Measurements from ENCODE around the gene ULBP3.
"Not testable (repeated sequence)": the region's sequence is repeated elsewhere in the genome, so short reads cannot be mapped to it uniquely, and the experiment has no call there.

Gene ULBP3

DNA sequence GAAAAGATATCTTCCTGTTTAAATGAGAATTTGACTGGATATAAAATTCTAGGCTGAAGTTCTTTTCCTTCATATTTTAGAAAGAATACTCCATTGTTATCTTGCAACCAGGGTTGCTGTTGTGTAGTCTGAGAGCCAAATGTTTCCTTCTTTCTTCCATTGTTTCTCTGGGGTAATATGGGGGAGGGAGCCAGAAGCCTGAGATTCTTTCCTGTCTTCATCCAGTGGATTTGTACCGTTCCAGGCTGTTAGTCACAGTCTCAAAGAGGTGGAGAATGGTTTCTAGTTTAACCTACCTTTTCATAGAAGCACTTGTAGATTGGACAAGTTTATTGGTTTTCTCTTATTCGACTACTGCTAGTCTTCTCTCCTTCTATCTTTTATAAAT lies 6.1 kb upstream of the ULBP3 start:
- no peak for DNase-seq

GRCh38 chr6:150074396-150075033 lies 5.6 kb upstream of the ULBP3 start:
- DNase-seq, result not testable (repeated sequence)

DNA sequence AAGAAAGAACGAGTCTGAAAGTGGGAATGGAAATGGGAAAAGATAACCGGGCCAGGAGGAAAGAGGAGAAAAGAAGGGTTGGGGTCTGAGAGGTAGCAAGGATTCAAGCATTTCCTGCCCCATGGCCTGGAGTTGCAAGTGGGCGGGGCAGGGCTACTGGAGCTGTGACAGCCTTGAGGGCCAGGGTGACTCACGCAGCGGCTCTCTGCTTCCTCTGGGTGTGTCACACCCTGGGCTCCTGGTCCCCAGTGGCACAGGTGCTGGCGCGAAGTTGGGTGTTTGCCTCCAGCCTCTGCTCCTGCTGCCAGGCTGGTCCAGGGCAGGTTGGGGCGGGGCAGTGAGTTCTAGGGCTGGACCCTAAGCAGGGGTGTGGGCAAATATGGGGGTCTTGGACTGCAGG lies 3.3 kb upstream of the ULBP3 start:
- no peak for DNase-seq

GRCh38 chr6:150070236-150070818 lies 1.4 kb upstream of the ULBP3 start:
- no peak for DNase-seq

DNA sequence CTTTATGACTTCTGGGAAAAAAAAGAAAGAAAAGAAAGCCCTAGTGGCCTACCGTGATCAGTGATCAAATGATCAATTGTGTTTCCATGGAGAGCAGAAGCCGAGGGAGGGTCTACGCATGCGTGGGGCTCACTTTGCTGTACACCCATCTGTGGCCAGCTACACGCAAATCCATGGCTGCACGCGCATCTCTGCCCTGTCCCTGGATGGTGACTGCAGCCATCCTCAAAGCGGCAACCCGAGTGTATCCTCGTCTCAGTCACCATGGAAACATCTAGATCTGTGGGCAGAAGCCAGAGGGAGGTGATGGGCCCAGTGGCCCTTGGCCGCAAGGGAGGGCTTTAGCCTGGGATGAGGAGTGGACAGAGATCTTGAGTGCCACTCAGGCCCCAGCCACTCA lies 785 bp upstream of the ULBP3 start:
- DNase-seq, result no peak

DNA sequence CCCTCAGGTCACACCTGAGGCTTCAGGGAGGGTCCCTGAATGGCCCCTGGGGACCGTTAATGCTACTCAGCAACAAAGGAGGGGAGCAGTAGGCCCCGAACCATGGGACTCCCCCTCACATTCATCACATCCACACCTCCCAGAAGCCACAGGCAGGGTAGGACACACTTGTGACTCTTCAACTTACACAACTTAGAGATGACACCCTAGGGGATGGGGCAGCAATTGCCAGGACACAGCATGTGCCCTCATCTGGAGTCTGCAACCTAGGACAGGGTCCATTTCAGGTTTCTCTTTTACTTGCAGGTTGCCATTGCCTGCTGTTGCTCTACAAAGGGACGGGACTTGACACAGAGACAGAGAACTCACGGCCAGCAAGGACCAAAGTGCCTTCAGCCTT lies 770 bp downstream of the ULBP3 start:
- DNase-seq, result no peak

DNA sequence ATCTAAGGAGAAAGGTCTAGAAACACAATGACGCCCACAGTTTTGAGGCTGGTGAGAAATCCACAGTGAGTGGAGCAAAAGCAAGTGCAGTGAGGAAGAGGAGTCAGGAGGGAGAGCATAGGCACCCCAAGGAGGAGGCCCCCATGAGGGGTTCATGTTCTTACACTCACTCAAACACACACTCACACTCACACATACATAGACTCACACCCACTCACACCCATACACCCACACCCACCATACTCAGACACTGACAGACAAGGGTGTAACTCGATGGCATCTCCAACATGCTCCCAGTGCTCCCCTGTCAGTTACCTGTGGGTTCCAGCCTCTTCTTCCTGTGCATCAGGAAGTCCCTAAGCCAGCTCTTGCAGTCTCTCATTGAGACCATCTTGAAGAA lies 3.8 kb downstream of the ULBP3 start:
- no peak for DNase-seq

DNA sequence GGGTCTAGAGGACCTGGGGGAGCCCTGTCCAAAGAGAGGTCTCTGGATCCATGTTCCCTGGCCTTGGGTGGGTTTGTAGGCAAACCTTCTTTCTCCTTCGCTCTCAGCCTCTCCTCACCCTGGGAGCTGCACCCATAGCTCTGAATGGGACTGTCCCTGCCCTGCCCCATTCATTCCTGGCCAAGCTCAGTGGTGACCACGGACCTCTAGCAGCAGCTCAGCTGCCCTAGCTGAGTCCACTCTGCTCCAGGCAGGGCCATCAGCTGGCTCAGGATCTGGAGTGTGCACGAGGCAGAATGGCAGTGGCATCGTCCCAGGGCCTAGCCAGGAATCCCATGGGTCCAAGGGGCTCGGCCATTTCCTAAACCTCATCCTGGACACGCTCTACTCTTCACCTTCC lies 5.3 kb downstream of the ULBP3 start:
- no peak for DNase-seq

DNA sequence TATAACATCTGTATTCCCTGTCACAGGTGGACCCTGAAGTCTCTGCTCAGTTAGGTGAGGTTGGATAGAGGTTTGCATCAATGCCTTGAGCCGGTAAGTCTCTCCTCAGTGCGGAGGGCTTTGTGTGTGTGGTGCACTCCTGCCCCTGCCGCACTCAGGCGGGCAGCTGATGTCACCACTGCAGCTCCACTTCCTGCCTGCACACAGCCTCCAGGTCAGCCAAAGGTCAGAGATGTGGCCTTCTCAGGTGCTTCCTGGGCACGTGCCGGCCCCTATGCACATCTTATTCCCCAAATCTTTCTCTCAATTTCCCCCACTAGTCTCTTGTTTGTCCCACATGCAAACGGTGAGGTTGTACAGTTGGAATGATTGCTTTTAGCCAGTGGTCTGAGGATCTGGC lies 8.9 kb downstream of the ULBP3 start:
- DNase-seq, result not testable (repeated sequence)

GRCh38 chr6:150058986-150059385 lies 9.9 kb downstream of the ULBP3 start:
- no peak for DNase-seq

DNA sequence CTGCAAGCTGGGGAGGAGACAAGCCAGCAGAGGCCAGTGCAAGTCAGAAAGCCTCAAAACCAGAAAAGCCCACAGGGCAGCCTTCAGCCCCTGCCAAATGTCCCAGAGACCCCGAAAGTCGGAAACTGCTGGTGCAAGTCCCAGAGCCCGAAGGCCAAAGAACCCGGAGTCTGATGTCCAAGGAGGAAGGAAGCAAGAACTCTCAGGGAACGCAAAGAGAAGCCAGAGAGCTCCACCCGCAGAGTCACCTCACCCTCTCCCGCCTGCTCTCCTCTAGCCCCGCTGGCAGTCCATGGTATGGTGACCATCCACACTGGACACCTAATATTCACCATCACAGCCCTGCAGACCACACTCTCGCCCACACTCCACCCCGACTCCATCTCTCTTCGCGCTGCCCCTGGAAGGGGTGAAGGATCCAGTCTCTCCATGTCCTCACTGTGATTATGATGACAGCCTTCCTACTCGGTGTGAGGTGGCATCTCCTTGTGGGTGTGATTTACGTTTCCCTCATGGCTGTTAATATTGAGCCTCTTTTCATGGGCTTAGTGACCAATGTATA lies 10.6 kb downstream of the ULBP3 start:
- no peak for DNase-seq

DNA sequence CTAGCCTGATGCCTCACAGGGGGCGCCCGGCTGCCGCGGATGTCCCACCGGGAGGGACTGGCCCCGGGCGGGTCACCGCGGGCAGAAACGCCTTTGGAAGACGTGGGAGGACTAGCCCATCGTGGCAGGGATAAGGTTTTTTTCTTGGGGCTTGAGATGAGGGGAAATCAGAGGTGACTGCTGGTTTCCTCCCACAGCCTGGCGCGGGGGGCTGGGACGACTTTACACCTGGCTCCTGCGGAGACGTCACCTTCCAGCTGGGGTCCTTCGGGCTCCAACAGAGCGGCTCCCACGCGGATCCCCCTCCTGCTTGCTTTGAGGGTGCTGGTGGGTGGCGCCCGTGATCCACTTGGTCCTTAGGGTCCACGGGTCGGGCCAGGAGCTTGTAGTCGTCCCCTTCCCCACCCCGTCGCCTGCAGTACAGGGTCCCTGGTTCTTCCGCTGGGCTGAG lies 11.4 kb downstream of the ULBP3 start:
- DNase-seq, result no peak

DNA sequence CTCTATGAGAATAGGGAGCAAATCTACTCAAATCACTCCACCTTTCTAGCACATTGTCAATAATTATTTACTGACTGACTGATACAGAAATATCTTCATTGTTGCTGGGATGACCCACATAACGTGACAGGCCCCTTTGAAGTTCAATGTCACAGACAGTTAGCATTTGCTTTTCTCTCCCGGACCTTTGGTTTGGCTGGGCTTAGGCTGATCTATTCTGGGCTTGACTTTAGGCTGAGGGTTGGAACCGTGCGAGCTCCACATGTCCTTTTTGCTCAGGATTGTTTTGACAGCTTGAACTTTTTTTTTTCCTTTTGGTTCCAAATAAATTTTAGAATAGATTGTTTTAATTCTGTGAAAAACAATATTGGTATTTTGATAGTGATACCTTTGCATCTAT lies 12.0 kb downstream of the ULBP3 start:
- DNase-seq, result no peak

- no peak for DNase-seq
Measured at GRCh38 chr6:150056156-150056555, 12.8 kb downstream of the ULBP3 start.

GRCh38 chr6:150055131-150055530 lies 13.8 kb downstream of the ULBP3 start:
- no peak for DNase-seq

GRCh38 chr6:150053450-150053849 lies 15.5 kb downstream of the ULBP3 start:
- no peak for DNase-seq

- no peak for DNase-seq
Measured at GRCh38 chr6:150050846-150051245, 18.1 kb downstream of the ULBP3 start.

- DNase-seq, result no peak
Measured at GRCh38 chr6:150048099-150048498, 20.8 kb downstream of the ULBP3 start.

DNA sequence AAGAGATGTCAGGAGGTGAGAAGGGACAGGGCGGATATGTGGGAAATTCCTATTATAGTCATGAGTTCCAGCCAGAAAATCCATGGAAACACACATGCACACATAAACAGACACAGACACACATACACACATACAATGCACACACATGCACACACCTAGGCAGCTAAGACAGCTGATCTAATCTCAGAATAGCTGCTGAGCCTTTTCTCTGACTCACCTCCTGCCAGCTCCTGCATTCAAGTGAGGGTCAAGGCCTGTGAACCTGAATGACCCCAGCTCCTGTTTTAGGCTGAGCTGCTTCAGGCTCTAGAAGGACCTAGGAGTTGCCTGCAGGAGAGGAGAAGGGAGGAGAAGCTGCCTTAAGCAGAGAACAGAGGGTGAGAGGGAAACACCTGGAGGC lies 22.0 kb downstream of the ULBP3 start:
- no peak for DNase-seq

- DNase-seq, result no peak
Measured at GRCh38 chr6:150044621-150045145, 24.2 kb downstream of the ULBP3 start.

GRCh38 chr6:150043501-150044412 lies 25.2 kb downstream of the ULBP3 start:
- DNase-seq, result no peak

- no peak for DNase-seq
Measured at GRCh38 chr6:150043096-150043495, 25.8 kb downstream of the ULBP3 start.
